ENCODE results near the gene TMX1. TPM values are rescaled to one million over a fixed set of nuclear protein-coding genes. Genes with fewer than 3 reads are reported as not detected.

TMX1 gene
- total RNA-seq, 1 donor from 2014 or later: 56.2 TPM

DNA sequence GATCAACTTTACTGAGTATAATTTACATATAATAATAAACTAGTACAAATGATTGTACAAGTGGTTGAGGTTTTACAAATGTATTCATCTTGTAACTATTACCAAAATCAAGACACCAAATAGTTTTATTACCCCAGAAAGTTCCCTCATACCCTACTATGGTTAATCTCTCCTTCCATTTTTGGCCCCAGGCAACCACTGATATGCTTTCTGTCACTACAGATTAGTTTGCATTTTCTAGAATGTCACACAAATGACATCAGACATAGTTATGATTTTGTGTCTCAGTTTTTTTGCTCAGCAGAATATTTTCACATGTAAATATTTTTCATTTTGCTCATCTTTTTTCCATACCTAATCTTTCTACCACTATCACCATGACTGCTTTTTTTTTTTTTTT is 49.1 kb downstream of the TMX1 start:
- no peaks in the 10 kb centered on the region for H3K9me3 ChIP-seq (ENCODE audit: insufficient read depth, low read depth, low read length)
- no peaks in the 10 kb centered on the region for H4K20me1 ChIP-seq (ENCODE audit: insufficient read depth, low read length)
- no peaks in the 10 kb centered on the region for H3K9me3 Mint-ChIP-seq (ENCODE audit: unreplicated experiment)
- H3K27ac ChIP-seq (ENCODE audit: low read depth, low read length): no peak overlapping the region
- H2AFZ ChIP-seq (ENCODE audit: low read depth, low read length): no peak overlapping the region
- H3K4me1 Mint-ChIP-seq (ENCODE audit: low read depth, unreplicated experiment): peaks cover 16% of the 10 kb centered on the region
- no peaks in the 10 kb centered on the region for H3K27me3 Mint-ChIP-seq (ENCODE audit: low read depth, unreplicated experiment)
- no peaks in the 10 kb centered on the region for H3K79me2 ChIP-seq (ENCODE audit: insufficient read depth, low read length)
- no peaks in the 10 kb centered on the region for H3K36me3 Mint-ChIP-seq (ENCODE audit: low read depth, unreplicated experiment)
- no peak for FAIRE-seq
- no peaks in the 10 kb centered on the region for H3K36me3 ChIP-seq (ENCODE audit: insufficient read depth, low read length)
- H3K4me1 ChIP-seq (ENCODE audit: insufficient read depth, low read length): peaks cover 5% of the 10 kb centered on the region
- H3K4me3 Mint-ChIP-seq (ENCODE audit: unreplicated experiment): no peak overlapping the region
- no peak overlapping the region for H3K27ac Mint-ChIP-seq (ENCODE audit: unreplicated experiment)
- no peak overlapping the region for H3K4me3 ChIP-seq (ENCODE audit: insufficient read depth, low read depth, low read length)
- H3K9ac ChIP-seq (ENCODE audit: low read length): no peak overlapping the region
- H3K4me2 ChIP-seq (ENCODE audit: low read length): no peak overlapping the region
- no peak for DNase-seq (ENCODE audit: low read depth)
- no peaks in the 10 kb centered on the region for H3K27me3 ChIP-seq (ENCODE audit: insufficient read depth, low read length)
- no peak for TF ChIP-seq EZH2 (IDR thresholded peaks at IDR 0.05; ENCODE audit: insufficient read depth, low read length)
- TF ChIP-seq, protein P1, sequence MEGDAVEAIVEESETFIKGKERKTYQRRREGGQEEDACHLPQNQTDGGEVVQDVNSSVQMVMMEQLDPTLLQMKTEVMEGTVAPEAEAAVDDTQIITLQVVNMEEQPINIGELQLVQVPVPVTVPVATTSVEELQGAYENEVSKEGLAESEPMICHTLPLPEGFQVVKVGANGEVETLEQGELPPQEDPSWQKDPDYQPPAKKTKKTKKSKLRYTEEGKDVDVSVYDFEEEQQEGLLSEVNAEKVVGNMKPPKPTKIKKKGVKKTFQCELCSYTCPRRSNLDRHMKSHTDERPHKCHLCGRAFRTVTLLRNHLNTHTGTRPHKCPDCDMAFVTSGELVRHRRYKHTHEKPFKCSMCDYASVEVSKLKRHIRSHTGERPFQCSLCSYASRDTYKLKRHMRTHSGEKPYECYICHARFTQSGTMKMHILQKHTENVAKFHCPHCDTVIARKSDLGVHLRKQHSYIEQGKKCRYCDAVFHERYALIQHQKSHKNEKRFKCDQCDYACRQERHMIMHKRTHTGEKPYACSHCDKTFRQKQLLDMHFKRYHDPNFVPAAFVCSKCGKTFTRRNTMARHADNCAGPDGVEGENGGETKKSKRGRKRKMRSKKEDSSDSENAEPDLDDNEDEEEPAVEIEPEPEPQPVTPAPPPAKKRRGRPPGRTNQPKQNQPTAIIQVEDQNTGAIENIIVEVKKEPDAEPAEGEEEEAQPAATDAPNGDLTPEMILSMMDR (IDR thresholded peaks at IDR 0.05; ENCODE audit: insufficient read depth, low read depth, low read length): no peak

DNA sequence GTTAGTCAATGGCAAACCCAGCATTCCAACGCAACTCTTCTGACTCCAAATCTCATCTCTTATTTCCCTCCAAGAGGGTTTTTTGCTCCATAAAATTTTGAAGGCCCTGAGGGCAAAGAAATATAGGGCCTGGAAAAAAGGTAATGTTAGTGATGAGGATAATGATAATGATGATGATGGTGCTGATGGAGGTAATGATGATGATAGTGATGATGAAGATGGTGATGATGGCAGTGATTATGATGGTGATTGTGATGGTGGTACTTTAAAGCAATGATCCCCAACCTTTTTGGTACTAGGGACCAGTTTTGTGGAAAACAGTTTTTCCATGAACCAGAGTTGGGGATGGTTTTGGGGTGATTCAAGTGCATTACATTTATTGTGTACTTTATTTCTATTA is 50.1 kb downstream of the TMX1 start:
- Histone ChIP-seq H3K36me3 (ENCODE audit: insufficient read depth, low read length) (no peaks in the 10 kb centered on the region), H3K27me3 (ENCODE audit: insufficient read depth, low read length) (no peaks in the 10 kb centered on the region), H3K9me3 (ENCODE audit: insufficient read depth, low read depth, low read length) (no peaks in the 10 kb centered on the region), H3K4me2 (ENCODE audit: low read length) (no peak overlapping the region), H4K20me1 (ENCODE audit: insufficient read depth, low read length) (no peaks in the 10 kb centered on the region), H3K4me1 (ENCODE audit: insufficient read depth, low read length) (peaks cover 5% of the 10 kb centered on the region), H3K4me3 (ENCODE audit: insufficient read depth, low read depth, low read length) (no peak overlapping the region), H3K27ac (ENCODE audit: low read depth, low read length) (no peak overlapping the region), H3K79me2 (ENCODE audit: insufficient read depth, low read length) (no peaks in the 10 kb centered on the region), H3K9ac (ENCODE audit: low read length) (no peak overlapping the region), H2AFZ (ENCODE audit: low read depth, low read length) (no peak overlapping the region)
- no peaks in the 10 kb centered on the region for H3K27me3 Mint-ChIP-seq (ENCODE audit: low read depth, unreplicated experiment)
- H3K27ac Mint-ChIP-seq (ENCODE audit: unreplicated experiment): no peak overlapping the region
- peaks cover 8% of the 10 kb centered on the region for H3K4me1 Mint-ChIP-seq (ENCODE audit: low read depth, unreplicated experiment)
- no peak overlapping the region for H3K4me3 Mint-ChIP-seq (ENCODE audit: unreplicated experiment)
- DNase-seq (ENCODE audit: low read depth): no peak
- no peaks in the 10 kb centered on the region for H3K9me3 Mint-ChIP-seq (ENCODE audit: unreplicated experiment)
- no peak for FAIRE-seq
- TF ChIP-seq, protein P1 (IDR thresholded peaks at IDR 0.05; ENCODE audit: insufficient read depth, low read depth, low read length): no peak
- TF ChIP-seq EZH2 (IDR thresholded peaks at IDR 0.05; ENCODE audit: insufficient read depth, low read length): no peak
- no peaks in the 10 kb centered on the region for H3K36me3 Mint-ChIP-seq (ENCODE audit: low read depth, unreplicated experiment)

DNA sequence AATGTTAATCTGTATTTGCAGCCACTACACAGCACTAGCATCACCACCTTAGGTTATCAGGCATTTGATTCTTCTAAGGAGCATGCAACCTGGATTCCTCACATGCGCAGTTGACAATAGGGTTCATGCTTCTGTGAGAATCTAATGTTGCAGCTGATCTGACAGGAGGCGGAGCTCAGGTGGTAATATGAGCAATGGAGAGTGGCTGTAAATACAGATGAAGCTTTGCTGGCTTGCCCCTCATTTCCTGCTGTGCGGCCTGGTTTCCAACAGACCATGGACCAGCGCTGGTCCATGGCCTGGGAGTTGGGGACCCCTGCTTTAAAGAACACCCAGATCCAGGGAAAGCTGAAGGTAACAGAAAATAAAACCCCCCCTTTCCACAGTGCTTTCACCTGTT is 51.0 kb downstream of the TMX1 start:
- no peaks in the 10 kb centered on the region for H3K27me3 Mint-ChIP-seq (ENCODE audit: low read depth, unreplicated experiment)
- no peaks in the 10 kb centered on the region for H3K36me3 Mint-ChIP-seq (ENCODE audit: low read depth, unreplicated experiment)
- no peak for FAIRE-seq
- Histone ChIP-seq H3K36me3 (ENCODE audit: insufficient read depth, low read length) (no peaks in the 10 kb centered on the region), H2AFZ (ENCODE audit: low read depth, low read length) (no peak overlapping the region), H3K27me3 (ENCODE audit: insufficient read depth, low read length) (no peaks in the 10 kb centered on the region), H4K20me1 (ENCODE audit: insufficient read depth, low read length) (no peaks in the 10 kb centered on the region), H3K4me2 (ENCODE audit: low read length) (no peak overlapping the region), H3K79me2 (ENCODE audit: insufficient read depth, low read length) (no peaks in the 10 kb centered on the region), H3K4me3 (ENCODE audit: insufficient read depth, low read depth, low read length) (no peak overlapping the region), H3K27ac (ENCODE audit: low read depth, low read length) (no peak overlapping the region), H3K4me1 (ENCODE audit: insufficient read depth, low read length) (peaks cover 5% of the 10 kb centered on the region), H3K9ac (ENCODE audit: low read length) (no peak overlapping the region), H3K9me3 (ENCODE audit: insufficient read depth, low read depth, low read length) (no peaks in the 10 kb centered on the region)
- H3K4me3 Mint-ChIP-seq (ENCODE audit: unreplicated experiment): no peak overlapping the region
- H3K27ac Mint-ChIP-seq (ENCODE audit: unreplicated experiment): no peak overlapping the region
- H3K4me1 Mint-ChIP-seq (ENCODE audit: low read depth, unreplicated experiment): peaks cover 10% of the 10 kb centered on the region
- DNase-seq (ENCODE audit: low read depth): no peak
- TF ChIP-seq EZH2 (IDR thresholded peaks at IDR 0.05; ENCODE audit: insufficient read depth, low read length): no peak
- TF ChIP-seq, protein P1 (IDR thresholded peaks at IDR 0.05; ENCODE audit: insufficient read depth, low read depth, low read length): no peak
- H3K9me3 Mint-ChIP-seq (ENCODE audit: unreplicated experiment): no peaks in the 10 kb centered on the region
